ENCODE measurements around the gene SH2D1B. TPM values are rescaled to one million over a fixed set of nuclear protein-coding genes. Genes with fewer than 3 reads are reported as not detected.
A peak's percentile ranks its signal among the peaks of the same experiment; 100 is the strongest.

SH2D1B gene
- total and polyA plus RNA-seq, 9 of the 15 experiments (the other 6 are each of a cell fraction or from before 2014, with no cell fraction given) = 5.6 to 19.6 (median 9.7) TPM

GRCh38 chr1:162387226-162388082 lies 24.5 kb downstream of the SH2D1B start (continued):
- peak; percentile 62 for TF ChIP-seq ZNF592 (IDR thresholded peaks at IDR 0.05)
- TF ChIP-seq TFAP4 (CRISPR knock-in tag; IDR thresholded peaks at IDR 0.05; ENCODE audit: borderline replicate concordance) = peak; percentile 45; the same call in 1 of the 2 replicates
- TF ChIP-seq MBD2 (IDR thresholded peaks at IDR 0.05; ENCODE audit: borderline replicate concordance, low read depth) = 0 out of 2 replicates have a peak, but pooled peaks have one; percentile 1
